NB4 (cell line): ENCODE data around the gene MGLL.

Experiments
- CTCF ChIP-seq: IDR thresholded peaks from one replicate; pipeline ENCODE4 v1.5.1; 2012; ENCODE audit warnings: low read depth, low read length
- POLR2A ChIP-seq: IDR thresholded peaks from 2 replicates; pipeline ENCODE4 v1.6.1; 2011; ENCODE audit warnings: mild to moderate bottlenecking; ENCODE audit not compliant: insufficient read length; ENCODE audit errors: extremely low read depth

- no peak for TF ChIP-seq CTCF
- no peak for TF ChIP-seq POLR2A
These were observed 62.5 kb downstream of the MGLL start for GRCh38 chr3:127759826-127760225.
